KOPT-K1 (cell line): ENCODE results near the gene SLC12A1.
"Not testable (repeated sequence)": the region's sequence is repeated elsewhere in the genome, so short reads cannot be mapped to it uniquely, and the experiment has no call there.

Experiments used
- H3K27ac ChIP-seq: fragments of 200-600 bp; sonication (generic); 2 replicates; pipeline ENCODE4 v1.5.1; 2016; ENCODE audit warnings: antibody characterized with exemption, mild to moderate bottlenecking, low read depth, low read length; ENCODE audit not compliant: poor library complexity, severe bottlenecking
- H3K36me3 ChIP-seq: fragments of 200-600 bp; sonication (generic); 2 replicates; pipeline ENCODE4 v1.5.1; 2017; ENCODE audit warnings: antibody characterized with exemption, mild to moderate bottlenecking, low read length, moderate library complexity; ENCODE audit not compliant: insufficient read depth
- H3K9me3 ChIP-seq: fragments of 200-600 bp; sonication (generic); 2 replicates; pipeline ENCODE4 v1.5.1; 2017; ENCODE audit warnings: antibody characterized with exemption, low read length, mild to moderate bottlenecking; ENCODE audit not compliant: insufficient read depth, poor library complexity, severe bottlenecking

Gene SLC12A1

DNA sequence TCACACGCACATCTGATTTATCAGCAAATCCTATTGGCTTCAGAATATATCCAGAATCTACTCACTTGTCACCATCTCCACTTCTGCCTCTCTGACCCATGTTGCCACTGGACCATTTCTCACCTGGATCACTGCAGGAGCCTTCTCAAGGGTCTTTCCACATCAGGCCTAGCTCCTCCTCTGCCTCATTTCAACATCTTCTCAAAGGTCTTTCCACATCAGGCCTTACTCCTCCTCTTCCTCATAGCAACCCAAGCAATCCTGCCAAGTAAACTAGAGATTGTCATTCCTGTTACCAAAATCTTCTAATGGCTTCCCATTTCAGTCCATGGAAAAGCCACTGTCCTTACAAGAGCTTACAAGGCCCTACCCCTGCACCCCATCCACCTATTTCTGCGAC lies 107.1 kb downstream of the SLC12A1 start:
- H3K9me3 ChIP-seq: no peaks in the 10 kb centered on the region
- no peaks in the 10 kb centered on the region for H3K36me3 ChIP-seq
- H3K27ac ChIP-seq: no peak overlapping the region

DNA sequence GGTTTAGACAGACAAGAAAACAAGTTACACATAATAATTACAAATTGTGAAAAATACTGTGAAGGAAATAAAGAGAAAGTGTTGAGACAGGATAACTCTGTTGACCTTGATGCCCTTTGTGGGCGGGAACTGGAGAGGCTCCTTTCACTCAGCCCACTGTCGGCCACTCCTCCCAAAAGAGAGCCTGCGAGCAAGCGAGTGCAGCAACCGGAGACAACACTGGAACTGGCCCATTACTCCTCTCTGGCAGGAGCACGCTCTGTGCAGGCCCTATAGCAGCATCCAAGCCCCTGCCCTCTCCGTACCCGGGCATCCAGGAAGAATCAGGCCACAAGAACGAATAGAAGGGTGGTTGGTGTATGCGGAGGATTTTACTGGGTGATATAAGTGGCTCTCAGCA lies 108.9 kb downstream of the SLC12A1 start:
- Histone ChIP-seq H3K9me3 (no peaks in the 10 kb centered on the region), H3K36me3 (no peaks in the 10 kb centered on the region), H3K27ac (no peak overlapping the region)

DNA sequence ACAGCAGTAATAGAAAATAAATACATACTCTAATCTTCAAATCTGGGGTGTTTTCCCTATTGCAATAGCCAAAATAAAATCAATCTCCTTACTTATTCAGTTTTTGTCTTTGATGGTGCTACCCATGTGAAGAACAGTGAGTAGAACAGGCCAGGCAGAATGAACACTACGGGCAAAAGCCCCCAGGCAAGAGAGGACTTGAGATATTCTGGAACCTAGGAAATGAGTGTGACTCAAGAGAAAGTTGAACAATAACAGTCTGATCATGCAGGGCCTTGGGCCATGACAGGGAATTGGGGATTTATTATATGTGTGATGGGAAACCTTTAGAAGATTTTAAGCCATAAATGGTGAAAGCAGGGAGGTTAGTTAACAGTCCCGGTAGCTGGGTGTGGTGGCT lies 111.1 kb downstream of the SLC12A1 start:
- H3K36me3 ChIP-seq: no peaks in the 10 kb centered on the region
- H3K9me3 ChIP-seq: no peaks in the 10 kb centered on the region
- H3K27ac ChIP-seq: no peak overlapping the region

DNA sequence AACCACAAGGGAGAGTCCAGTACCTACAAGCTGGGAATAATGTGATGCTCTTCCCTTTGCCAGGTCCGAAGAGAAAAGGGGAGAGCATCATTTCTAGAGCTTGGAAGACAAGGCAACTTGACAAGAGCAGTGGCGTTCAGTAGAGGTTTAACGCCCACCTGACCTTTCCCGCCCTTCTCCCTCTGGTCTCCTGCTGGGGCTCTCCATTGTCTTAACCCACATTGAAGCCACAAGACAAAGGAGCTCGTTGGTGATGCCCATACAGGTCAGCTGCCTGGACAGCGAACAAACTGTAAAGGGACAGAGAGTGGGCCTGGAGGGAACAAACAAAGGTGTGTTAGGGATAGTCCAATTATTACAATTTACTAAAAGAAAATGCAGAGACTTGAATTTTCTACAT lies 112.0 kb downstream of the SLC12A1 start:
- Histone ChIP-seq H3K27ac (no peak overlapping the region), H3K36me3 (no peaks in the 10 kb centered on the region), H3K9me3 (no peaks in the 10 kb centered on the region)

DNA sequence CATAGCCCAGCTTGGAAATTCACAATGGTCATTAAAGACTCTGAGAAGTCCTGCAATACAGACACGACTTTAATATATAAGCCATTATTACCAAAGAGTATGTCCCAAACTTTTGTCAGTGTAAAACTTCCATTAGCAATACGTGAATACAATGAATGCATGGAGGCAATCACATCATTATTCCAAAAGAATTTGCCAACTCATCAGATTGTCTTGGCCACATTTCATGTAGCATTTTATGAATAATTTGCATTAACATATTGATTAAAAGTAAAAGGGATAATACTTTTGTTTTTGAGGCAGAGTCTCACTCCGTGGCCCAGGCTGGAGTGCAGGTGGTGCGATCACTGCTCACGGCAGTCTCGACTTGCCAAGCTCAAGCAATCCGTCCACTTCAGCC lies 117.2 kb downstream of the SLC12A1 start:
- no peaks in the 10 kb centered on the region for H3K9me3 ChIP-seq
- H3K36me3 ChIP-seq: peaks cover 2% of the 10 kb centered on the region; the same call in 1 of the 2 replicates
- no peak overlapping the region for H3K27ac ChIP-seq

DNA sequence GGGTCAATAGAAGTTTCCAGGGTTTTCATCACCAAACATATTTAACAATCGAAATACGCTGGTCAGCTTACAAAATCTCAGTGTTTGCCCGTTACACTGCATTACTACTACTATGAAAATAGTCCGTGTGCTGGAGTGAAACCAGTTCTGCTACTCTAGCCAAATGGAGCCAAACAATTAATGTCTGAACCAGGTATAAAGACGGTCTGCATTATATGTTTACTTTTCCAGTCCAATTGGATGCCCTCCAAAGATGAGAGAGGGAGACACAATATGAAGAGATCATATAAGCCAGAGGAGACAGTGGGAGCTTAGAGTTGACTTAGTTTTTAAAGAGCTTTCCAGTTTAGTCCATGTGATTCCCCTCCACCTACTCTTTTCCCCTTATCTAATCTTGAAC lies 118.8 kb downstream of the SLC12A1 start:
- Histone ChIP-seq H3K36me3 (peaks cover 8% of the 10 kb centered on the region; the same call in 1 of the 2 replicates), H3K27ac (no peak overlapping the region), H3K9me3 (no peaks in the 10 kb centered on the region)

DNA sequence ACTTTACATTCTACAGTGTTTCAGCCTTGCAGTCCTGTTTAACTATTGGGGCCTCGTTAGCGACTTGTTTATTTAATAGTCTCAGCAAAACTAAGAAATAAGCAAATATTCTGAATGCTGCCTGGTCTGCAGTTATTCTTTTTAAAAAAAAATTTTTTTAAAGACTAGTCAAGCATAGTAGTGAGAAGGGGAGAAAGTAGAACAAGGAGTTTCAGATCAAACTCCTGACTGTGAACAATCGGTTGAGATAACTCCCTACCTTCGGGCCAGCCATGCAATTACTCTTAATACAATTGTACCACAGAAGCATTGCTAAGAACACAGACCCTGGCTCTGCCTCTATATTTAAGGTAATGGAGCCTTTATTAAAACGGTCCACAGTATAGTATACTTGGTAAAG lies 119.3 kb downstream of the SLC12A1 start:
- H3K36me3 ChIP-seq: peaks cover 8% of the 10 kb centered on the region; the same call in 1 of the 2 replicates
- no peaks in the 10 kb centered on the region for H3K9me3 ChIP-seq
- H3K27ac ChIP-seq: no peak overlapping the region

DNA sequence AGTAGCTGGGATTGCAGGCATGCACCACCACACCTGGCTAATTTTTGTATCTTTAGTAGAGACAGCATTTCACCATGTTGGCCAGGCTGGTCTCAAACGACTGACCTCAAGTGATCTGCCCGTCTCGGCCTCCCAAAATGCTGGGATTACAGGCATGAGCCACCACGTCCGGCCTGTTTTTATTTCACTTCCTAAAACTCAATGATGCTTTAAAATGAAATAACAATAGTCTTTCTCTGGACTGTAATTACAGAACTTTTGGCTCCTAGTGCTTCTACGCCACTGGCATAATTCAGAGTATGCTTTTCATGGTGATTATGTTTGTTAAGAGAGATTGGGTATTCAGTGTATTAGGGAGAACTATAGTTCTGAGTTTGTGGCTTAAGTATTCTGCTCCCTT lies 120.1 kb downstream of the SLC12A1 start:
- not testable (repeated sequence) for H3K9me3 ChIP-seq, H3K36me3 ChIP-seq, H3K27ac ChIP-seq

DNA sequence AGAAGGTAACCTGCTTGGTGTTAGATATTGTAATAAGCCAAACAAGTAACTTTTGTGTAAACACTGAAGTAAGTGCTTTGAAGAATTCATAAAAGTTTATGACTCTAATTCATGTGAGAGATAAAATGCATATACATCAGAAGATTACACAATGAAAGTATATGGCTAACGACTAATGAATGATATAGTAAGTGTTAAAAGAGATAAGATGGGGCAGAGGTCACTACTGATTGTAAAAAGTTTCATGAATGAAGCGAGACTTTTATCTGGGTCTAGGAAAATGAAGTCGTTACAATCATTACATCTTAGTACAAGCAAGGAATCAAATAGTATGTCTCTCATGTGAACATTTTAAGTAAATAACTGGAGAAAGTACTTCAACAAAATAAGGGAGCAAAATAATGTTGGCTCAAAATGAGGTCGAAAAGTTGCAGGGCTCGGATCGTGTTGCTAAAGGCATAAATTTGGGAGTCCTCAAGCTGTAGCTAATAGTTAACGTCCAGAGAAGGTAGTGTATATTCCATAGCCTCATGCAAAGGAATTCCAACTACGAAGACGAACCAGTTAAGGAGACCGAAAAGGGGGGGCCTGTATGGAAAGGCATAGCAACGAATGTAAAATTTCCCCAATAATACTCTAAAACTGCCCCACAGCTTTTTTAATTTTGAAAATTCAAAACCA lies 124.1 kb downstream of the SLC12A1 start:
- H3K27ac ChIP-seq: peak overlapping the region; percentile 100
- H3K36me3 ChIP-seq: peaks cover 28% of the 10 kb centered on the region
- H3K9me3 ChIP-seq: no peaks in the 10 kb centered on the region

DNA sequence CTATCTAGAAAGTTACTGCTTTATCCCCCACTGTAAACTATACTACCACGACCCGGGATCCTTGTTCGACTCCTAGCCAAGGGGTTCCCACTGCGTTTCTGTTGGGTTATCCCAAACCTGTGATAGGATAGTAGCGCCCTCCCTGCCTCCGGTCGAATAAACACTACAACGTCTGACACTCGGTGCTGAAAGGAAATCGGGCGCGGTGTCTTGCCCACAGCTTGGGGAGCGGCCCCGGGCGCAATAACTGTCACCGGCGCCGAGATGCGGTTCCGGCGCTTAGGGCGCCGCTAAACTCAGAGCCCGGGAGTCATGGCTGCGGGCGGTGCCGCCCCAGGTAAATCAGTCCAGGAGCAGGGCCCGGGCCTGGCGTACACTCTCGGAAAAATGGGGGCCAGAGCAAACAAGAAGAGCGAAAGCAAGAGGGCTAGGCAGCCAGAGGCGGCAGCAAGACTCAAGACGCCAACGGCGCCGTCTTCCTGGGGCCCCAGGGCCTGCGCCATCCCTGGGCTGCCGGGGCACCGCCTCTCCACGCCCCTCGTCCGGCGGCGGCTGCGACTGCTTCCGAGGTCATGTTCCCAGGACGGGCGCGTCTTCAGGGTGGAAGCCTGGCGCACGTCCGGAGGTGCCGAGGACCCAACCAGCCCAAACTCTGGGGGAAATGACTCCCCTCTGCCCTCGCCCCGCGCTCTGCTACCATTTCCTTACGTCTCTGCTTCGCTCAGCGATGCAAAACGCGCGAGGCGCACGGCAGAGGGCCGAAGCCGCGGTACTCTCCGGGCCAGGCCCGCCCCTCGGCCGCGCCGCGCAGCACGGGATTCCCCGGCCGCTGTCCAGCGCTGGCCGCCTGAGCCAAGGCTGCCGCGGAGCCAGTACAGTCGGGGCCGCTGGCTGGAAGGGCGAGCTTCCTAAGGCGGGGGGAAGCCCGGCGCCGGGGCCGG lies 125.0 kb downstream of the SLC12A1 start, which contains the start of gene DUT:
TSS of gene DUT (plus strand) at position 575 of the 941 bp plus-strand sequence. CDS start at position 662, 87 bp downstream.
- H3K9me3 ChIP-seq: no peaks in the 10 kb centered on the region
- H3K36me3 ChIP-seq: peaks cover 36% of the 10 kb centered on the region
- H3K27ac ChIP-seq: peak within 1 kb of the TSS; percentile 100

DNA sequence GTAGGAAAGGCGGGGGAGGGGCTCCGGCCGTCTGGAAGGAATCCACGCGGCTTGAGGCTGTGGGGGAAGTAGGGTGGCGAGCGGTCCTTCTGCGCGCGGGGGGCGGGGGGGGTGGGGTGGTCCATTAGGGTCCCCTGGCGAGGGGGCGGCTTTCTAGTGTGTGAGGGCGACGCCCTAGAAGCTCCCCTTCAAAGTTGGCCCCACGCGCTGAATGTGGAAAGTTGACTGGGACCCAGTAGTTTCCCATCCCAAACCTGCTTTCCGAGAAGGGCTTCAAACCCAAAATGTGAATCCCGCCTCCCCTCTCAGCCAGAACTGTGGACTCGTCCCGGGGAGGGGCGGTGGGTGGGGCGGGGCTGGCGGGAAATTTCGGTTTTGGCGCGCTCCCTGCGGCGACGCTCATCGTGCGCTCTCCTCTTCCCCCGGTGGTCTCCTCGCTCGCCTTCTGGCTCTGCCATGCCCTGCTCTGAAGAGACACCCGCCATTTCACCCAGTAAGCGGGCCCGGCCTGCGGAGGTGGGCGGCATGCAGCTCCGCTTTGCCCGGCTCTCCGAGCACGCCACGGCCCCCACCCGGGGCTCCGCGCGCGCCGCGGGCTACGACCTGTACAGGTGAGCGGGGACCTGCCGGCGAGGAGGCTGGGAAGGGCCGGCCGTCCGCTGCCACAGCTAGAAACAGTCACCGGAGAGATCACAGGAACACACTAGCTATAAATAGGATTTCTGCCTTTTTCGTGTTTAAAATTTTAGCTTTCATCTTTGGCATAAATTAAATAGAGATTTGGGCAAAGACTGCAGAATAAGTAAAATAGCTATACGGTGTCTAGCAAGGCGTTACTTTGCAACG lies 125.9 kb downstream of the SLC12A1 start:
- Histone ChIP-seq H3K9me3 (no peaks in the 10 kb centered on the region), H3K36me3 (peaks cover 44% of the 10 kb centered on the region), H3K27ac (peak overlapping the region; percentile 100)

DNA sequence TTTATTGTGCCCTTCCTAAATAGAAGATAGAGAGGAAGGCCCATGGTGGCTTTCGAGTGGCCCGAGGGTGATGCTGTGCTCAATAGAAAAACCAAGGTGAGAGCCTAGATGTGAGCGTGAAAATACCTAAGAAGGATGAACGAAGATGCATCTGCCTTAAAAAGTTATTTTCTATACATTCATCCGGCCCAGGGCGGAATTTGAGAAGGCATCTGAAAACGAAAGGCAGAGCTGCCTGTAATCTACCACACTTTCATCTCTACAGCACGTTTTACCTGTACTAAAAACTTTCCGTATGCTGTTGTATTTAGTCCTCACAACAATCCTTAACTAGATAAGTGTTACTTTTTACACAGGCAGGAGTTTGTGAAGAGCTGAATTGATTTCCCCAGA lies 126.5 kb downstream of the SLC12A1 start:
- H3K27ac ChIP-seq: peak overlapping the region; percentile 100
- no peaks in the 10 kb centered on the region for H3K9me3 ChIP-seq
- H3K36me3 ChIP-seq: peaks cover 51% of the 10 kb centered on the region

DNA sequence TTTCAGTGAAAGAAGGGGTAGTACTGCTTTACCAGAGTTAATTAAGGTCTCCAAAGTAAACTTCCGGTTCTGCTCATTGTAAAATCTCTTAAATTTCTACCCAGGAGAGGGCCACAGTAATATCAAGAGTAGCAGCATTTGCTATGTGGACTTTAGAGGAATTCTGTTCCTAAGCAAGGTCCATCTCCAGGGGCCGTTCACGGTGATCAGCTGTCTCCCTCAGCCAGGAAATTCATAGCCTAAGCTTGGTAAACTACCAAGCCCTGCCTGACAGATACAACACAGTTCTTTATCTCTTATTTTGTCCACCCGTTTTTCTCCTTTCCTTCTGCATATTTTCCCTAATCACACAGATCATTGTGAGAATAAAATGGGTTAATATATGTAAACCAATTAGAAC lies 127.4 kb downstream of the SLC12A1 start:
- H3K36me3 ChIP-seq: peaks cover 55% of the 10 kb centered on the region
- peak overlapping the region; percentile 100 for H3K27ac ChIP-seq

DNA sequence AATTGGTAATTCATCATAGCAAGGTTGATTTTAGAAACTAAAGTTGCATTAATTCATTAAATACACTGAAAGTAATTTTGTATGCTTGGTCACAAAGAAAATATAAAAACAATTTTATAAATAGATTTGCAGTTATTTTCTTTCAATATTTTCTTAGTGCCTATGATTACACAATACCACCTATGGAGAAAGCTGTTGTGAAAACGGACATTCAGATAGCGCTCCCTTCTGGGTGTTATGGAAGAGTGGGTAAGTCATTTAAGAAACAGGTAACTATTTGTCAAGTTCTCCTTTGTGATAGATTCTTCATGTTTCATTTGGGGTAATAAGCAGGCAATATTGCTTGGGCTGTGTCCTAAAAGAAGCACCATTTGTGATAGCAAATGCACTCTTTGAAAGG lies 128.2 kb downstream of the SLC12A1 start:
- Histone ChIP-seq H3K27ac (no peak overlapping the region), H3K36me3 (peaks cover 57% of the 10 kb centered on the region), H3K9me3 (no peaks in the 10 kb centered on the region)

More for the DNA sequence above, 127.4 kb downstream of the SLC12A1 start:
- no peaks in the 10 kb centered on the region for H3K9me3 ChIP-seq

DNA sequence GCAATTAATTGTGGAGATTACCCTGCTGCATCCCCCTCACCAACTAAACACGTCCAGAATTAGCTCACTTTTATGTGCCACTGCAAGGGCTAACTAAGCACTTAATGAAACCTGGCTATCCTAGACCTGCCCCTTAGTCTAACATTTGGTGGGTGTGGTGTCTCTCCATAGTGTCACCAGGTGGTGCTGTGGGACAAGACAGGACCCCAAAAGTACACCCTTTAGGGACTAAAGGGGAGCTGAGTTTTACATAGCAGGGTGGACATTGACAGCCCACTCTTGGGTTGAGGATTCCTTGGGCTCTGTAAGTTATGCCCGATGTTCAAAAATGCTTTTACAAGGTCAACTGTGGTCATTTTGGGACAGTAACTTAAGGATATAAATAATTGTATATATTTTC lies 130.8 kb downstream of the SLC12A1 start:
- Histone ChIP-seq H3K9me3 (no peaks in the 10 kb centered on the region), H3K36me3 (peaks cover 84% of the 10 kb centered on the region), H3K27ac (no peak overlapping the region)
